ENCODE data around the gene VAC14. TPM values are rescaled to one million over a fixed set of nuclear protein-coding genes. Genes with fewer than 3 reads are reported as not detected.

VAC14 gene
- total RNA-seq, 4 donors from 2014 or later, result 39.5 to 65.5 (median 45.4) TPM

GRCh38 chr16:70659953-70660671 lies 140.8 kb downstream of the VAC14 start:
- Histone ChIP-seq H3K27me3 (no peaks in the 10 kb centered on the region), H3K4me3 (no peak overlapping the region), H3K36me3 (peaks cover 37% of the 10 kb centered on the region), H3K9me3 (no peaks in the 10 kb centered on the region), H3K27ac (no peak overlapping the region), H3K4me1 (peaks cover 3% of the 10 kb centered on the region)
- TF ChIP-seq, protein P1, sequence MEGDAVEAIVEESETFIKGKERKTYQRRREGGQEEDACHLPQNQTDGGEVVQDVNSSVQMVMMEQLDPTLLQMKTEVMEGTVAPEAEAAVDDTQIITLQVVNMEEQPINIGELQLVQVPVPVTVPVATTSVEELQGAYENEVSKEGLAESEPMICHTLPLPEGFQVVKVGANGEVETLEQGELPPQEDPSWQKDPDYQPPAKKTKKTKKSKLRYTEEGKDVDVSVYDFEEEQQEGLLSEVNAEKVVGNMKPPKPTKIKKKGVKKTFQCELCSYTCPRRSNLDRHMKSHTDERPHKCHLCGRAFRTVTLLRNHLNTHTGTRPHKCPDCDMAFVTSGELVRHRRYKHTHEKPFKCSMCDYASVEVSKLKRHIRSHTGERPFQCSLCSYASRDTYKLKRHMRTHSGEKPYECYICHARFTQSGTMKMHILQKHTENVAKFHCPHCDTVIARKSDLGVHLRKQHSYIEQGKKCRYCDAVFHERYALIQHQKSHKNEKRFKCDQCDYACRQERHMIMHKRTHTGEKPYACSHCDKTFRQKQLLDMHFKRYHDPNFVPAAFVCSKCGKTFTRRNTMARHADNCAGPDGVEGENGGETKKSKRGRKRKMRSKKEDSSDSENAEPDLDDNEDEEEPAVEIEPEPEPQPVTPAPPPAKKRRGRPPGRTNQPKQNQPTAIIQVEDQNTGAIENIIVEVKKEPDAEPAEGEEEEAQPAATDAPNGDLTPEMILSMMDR (IDR thresholded peaks at IDR 0.05), result no peak
- TF ChIP-seq EP300 (IDR thresholded peaks at IDR 0.05) (no peak), POLR2A (IDR thresholded peaks at IDR 0.05) (no peak), POLR2AphosphoS5 (IDR thresholded peaks at IDR 0.05) (no peak)
- 72% methylated on average over 8 of the region's 16 CpGs for WGBS
- DNase-seq (ENCODE audit: low spot score in 2 of 2), result no peak

- Histone ChIP-seq H3K27ac (no peak overlapping the region), H3K27me3 (no peaks in the 10 kb centered on the region), H3K36me3 (peaks cover 31% of the 10 kb centered on the region), H3K4me3 (no peak overlapping the region), H3K4me1 (peaks cover 3% of the 10 kb centered on the region), H3K9me3 (no peaks in the 10 kb centered on the region)
- TF ChIP-seq, protein P1 (IDR thresholded peaks at IDR 0.05), result no peak
- no peak for TF ChIP-seq EP300 (IDR thresholded peaks at IDR 0.05)
- TF ChIP-seq POLR2AphosphoS5 (IDR thresholded peaks at IDR 0.05), result no peak
- TF ChIP-seq POLR2A (IDR thresholded peaks at IDR 0.05), result no peak
- 96% methylated on average over 9 of the region's 12 CpGs for WGBS
- no peak for DNase-seq (ENCODE audit: low spot score in 2 of 2)
These were observed 141.4 kb downstream of the VAC14 start for GRCh38 chr16:70659546-70659945.

- Histone ChIP-seq H3K4me3 (no peak overlapping the region), H3K27me3 (no peaks in the 10 kb centered on the region), H3K27ac (no peak overlapping the region), H3K9me3 (no peaks in the 10 kb centered on the region), H3K4me1 (peaks cover 9% of the 10 kb centered on the region), H3K36me3 (peaks cover 25% of the 10 kb centered on the region)
- DNase-seq (ENCODE audit: low spot score in 2 of 2), result no peak
- WGBS, result 76% methylated on average over 5 of the region's 5 CpGs
- TF ChIP-seq POLR2AphosphoS5 (IDR thresholded peaks at IDR 0.05) (no peak), EP300 (IDR thresholded peaks at IDR 0.05) (no peak), POLR2A (IDR thresholded peaks at IDR 0.05) (no peak)
- TF ChIP-seq, protein P1 (IDR thresholded peaks at IDR 0.05), result no peak
These were observed 142.0 kb downstream of the VAC14 start for GRCh38 chr16:70658921-70659320.

DNA sequence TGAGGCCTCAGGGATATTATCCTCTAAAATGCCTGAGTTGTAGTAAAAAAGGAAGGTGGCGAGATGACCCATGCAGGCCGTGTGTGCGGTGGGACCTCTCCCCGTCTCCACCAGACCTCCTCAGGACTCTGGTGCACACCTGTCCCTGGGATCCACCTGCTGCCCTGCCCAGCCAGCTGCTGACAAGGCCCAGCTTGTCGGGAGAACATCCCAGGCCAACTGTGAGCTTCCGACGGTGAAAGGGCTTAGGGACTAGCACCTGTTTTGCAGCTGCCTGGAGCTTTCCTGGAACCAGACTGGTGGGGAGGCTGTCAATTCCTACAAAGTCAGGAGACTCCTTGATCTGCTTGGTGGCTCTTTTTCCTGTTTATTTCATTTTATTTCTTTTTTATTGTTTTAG lies 143.0 kb downstream of the VAC14 start:
- peaks cover 17% of the 10 kb centered on the region for H3K4me1 ChIP-seq
- TF ChIP-seq POLR2A (IDR thresholded peaks at IDR 0.05) (no peak), POLR2AphosphoS5 (IDR thresholded peaks at IDR 0.05) (no peak), EP300 (IDR thresholded peaks at IDR 0.05) (no peak)
- TF ChIP-seq, protein P1 (IDR thresholded peaks at IDR 0.05), result no peak
- no peaks in the 10 kb centered on the region for H3K9me3 ChIP-seq
- WGBS, result 74% methylated on average over 7 of the region's 7 CpGs
- no peak overlapping the region for H3K27ac ChIP-seq
- peaks cover 15% of the 10 kb centered on the region for H3K36me3 ChIP-seq
- H3K4me3 ChIP-seq, result no peak overlapping the region
- H3K27me3 ChIP-seq, result no peaks in the 10 kb centered on the region
- no peak for DNase-seq (ENCODE audit: low spot score in 2 of 2)

- H3K27ac ChIP-seq, result no peak overlapping the region
- no peaks in the 10 kb centered on the region for H3K9me3 ChIP-seq
- TF ChIP-seq, protein P1 (IDR thresholded peaks at IDR 0.05), result no peak
- no peak for TF ChIP-seq EP300 (IDR thresholded peaks at IDR 0.05)
- no peak for TF ChIP-seq POLR2AphosphoS5 (IDR thresholded peaks at IDR 0.05)
- no peak for TF ChIP-seq POLR2A (IDR thresholded peaks at IDR 0.05)
- peaks cover 14% of the 10 kb centered on the region for H3K4me1 ChIP-seq
- H3K4me3 ChIP-seq, result no peak overlapping the region
- peaks cover 4% of the 10 kb centered on the region for H3K36me3 ChIP-seq
- DNase-seq (ENCODE audit: low spot score in 2 of 2), result no peak
- WGBS, result 75% methylated on average over 8 of the region's 22 CpGs
- H3K27me3 ChIP-seq, result no peaks in the 10 kb centered on the region
These were observed 144.2 kb downstream of the VAC14 start for GRCh38 chr16:70656712-70657263.

Data from suprapubic skin (tissue), 4 donors.